Measurements from ENCODE around the gene TRAK1. TPM values are rescaled to one million over a fixed set of nuclear protein-coding genes. Genes with fewer than 3 reads are reported as not detected.

Gene TRAK1
- total and polyA plus RNA-seq, 2 of the 4 experiments (the other 2 are of a cell fraction), result 25.6 to 28.1 TPM

DNA sequence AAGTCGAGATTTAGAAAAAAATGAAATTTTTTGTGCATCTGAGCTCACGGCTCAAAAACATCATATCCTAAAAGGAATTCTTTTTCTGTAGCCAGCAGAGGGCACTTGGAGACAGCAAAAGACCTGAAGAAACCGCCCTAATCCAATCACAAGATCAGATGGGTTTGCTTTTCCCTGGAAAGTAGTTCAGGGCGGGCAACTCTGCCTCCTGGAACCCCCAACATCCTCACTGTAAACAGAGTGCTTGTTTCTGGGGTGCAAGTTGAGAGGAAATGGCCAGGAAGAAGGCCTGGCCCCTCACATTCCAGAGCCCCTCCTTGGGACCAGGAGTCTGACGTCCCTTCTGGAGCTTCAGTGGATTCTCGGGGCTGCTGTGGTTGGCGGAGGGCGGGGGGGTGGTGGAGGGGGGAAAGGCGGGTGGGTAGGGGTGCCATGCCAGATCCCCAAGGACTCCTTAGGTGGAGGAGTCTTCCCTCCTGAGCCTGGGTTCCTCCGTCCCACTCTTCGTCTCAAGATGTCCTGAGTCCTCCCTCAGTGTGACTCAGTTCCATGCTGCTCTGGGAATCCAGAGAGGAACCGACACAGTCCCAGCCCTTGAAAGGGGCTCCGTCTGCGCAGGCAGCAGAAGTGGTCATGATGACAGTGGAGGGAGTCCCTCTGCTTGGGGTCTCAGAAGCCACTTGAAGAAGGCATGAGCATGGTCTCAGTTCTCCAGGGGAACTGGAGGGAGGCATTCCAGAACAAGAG lies 139.0 kb downstream of the TRAK1 start (continued):
- TF ChIP-seq CEBPB (IDR thresholded peaks at IDR 0.05; ENCODE audit: low read depth, low read length) (no peak), NFE2L2 (IDR thresholded peaks at IDR 0.05; ENCODE audit: low read depth, low read length) (no peak)

DNA sequence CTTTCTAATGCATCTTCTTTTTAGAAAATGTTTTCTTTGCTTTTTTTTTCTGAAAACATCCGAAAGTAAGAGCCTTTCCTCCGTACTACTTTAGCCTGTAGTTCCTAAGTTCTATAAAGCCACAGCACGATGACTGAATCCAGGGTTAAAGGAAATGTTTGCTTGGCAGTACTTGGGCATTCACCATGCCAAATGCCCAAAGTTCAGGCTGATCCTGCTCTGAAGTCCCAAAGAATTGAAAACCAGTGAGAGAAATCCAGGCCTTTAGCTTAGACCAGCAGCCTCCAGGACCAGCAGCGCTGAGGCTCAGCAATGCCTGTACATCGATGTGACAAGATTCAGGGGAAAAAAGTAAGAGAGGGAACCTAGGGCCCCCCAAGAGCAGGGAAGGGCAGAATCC lies 139.7 kb downstream of the TRAK1 start:
- 90% methylated on average over 2 of the region's 5 CpGs; no CpG with 5 or more reads in 1 of the 2 experiments for WGBS, 2 experiments (ENCODE audit: extremely low coverage in 2 of 2, insufficient read length in 1 of 2)
- Histone ChIP-seq H2AK5ac (ENCODE audit: low read depth, low read length) (no peak overlapping the region), H3K4ac (ENCODE audit: low read depth, low read length) (no peak overlapping the region), H3K4me1 (ENCODE audit: control insufficient read depth, insufficient read depth, low read length) (peaks cover 2% of the 10 kb centered on the region; the same call in 1 of the 2 replicates), H4K91ac (ENCODE audit: insufficient read depth, low read depth, low read length) (no peak overlapping the region), H3K4me2 (ENCODE audit: low read depth, low read length) (no peak overlapping the region), H3K14ac (replicated peaks; ENCODE audit: low read depth, low read length) (no peak overlapping the region), H2AK9ac (replicated peaks; ENCODE audit: low read depth, low read length, poor library complexity) (no peak overlapping the region), H2BK20ac (ENCODE audit: low read depth, low read length) (no peak overlapping the region), H3K23ac (ENCODE audit: low read depth, low read length) (no peak overlapping the region), H3K36me3 (ENCODE audit: control insufficient read depth, insufficient read depth, low read length) (no peaks in the 10 kb centered on the region), H3K79me1 (ENCODE audit: low read depth in 1 of 2, low read length in 2 of 2) (no peaks in the 10 kb centered on the region), H2AFZ (replicated peaks; ENCODE audit: low read length, poor library complexity) (no peak overlapping the region), H4K8ac (ENCODE audit: low read depth in 2 of 2, low read length in 2 of 2) (no peak overlapping the region), H3K56ac (ENCODE audit: extremely low read depth, insufficient read depth, low read length) (no peak overlapping the region), H3K27ac (ENCODE audit: insufficient read depth, low read length) (no peak overlapping the region), H3K9me1 (ENCODE audit: insufficient read depth, low read length) (no peaks in the 10 kb centered on the region), H4K5ac (ENCODE audit: low read depth, low read length) (no peak overlapping the region), H3K9ac (ENCODE audit: low read depth, low read length) (no peak overlapping the region), H3K27me3 (ENCODE audit: control insufficient read depth, insufficient read depth, low read length) (peaks cover 15% of the 10 kb centered on the region; the same call in 1 of the 2 replicates), H2BK120ac (ENCODE audit: low read depth, low read length) (no peak overlapping the region), H2BK5ac (ENCODE audit: low read depth, low read length, poor library complexity, severe bottlenecking) (no peak overlapping the region), H4K20me1 (ENCODE audit: insufficient read depth, low read length) (no peaks in the 10 kb centered on the region), H3K9me3 (ENCODE audit: control insufficient read depth, insufficient read depth, low read length) (no peaks in the 10 kb centered on the region), H3K18ac (ENCODE audit: low read depth, low read length) (no peak overlapping the region), H3K4me3 (ENCODE audit: insufficient read depth, low read depth, low read length) (no peak overlapping the region), H2BK15ac (ENCODE audit: low read depth, low read length) (no peak overlapping the region)
- in situ Hi-C loops (cut with MboI; ENCODE audit: low sequenced_read_pairs) (loop anchor here (10.0 kb wide), 1 partner anchor 314 kb away; no protein-coding TSS in a partner anchor), intact Hi-C loops (cut with micrococcal nuclease) (loop anchor here (1.0 kb wide), 3 partner anchors 212 to 650 kb away; no protein-coding TSS in a partner anchor), dilution Hi-C loops (cut with HindIII; ENCODE audit: low sequenced_read_pairs, unreplicated experiment) (no loop called here)
- TF ChIP-seq MXI1 (IDR thresholded peaks at IDR 0.05; ENCODE audit: borderline replicate concordance, low read depth, low read length) (no peak), RAD21 (IDR thresholded peaks at IDR 0.05; ENCODE audit: low read length) (no peak), CEBPB (IDR thresholded peaks at IDR 0.05; ENCODE audit: low read depth, low read length) (no peak), BHLHE40 (IDR thresholded peaks at IDR 0.05; ENCODE audit: low read depth, low read length) (no peak), POLR2A (IDR thresholded peaks at IDR 0.05; ENCODE audit: low read depth, low read length) (no peak), MAFK (IDR thresholded peaks at IDR 0.05; ENCODE audit: low read depth, low read length) (no peak), FOS (IDR thresholded peaks at IDR 0.05; ENCODE audit: low read depth, low read length) (no peak), CHD1 (IDR thresholded peaks at IDR 0.05; ENCODE audit: low read depth, low read length) (no peak), NFE2L2 (IDR thresholded peaks at IDR 0.05; ENCODE audit: low read depth, low read length) (no peak), RFX5 (IDR thresholded peaks at IDR 0.05; ENCODE audit: low read depth, low read length) (no peak), SMC3 (IDR thresholded peaks at IDR 0.05; ENCODE audit: low read depth, low read length) (no peak), MAZ (IDR thresholded peaks at IDR 0.05; ENCODE audit: borderline replicate concordance, low read depth, low read length) (no peak), RCOR1 (IDR thresholded peaks at IDR 0.05; ENCODE audit: insufficient replicate concordance, low read length) (no peak)
- TF ChIP-seq, protein P1, sequence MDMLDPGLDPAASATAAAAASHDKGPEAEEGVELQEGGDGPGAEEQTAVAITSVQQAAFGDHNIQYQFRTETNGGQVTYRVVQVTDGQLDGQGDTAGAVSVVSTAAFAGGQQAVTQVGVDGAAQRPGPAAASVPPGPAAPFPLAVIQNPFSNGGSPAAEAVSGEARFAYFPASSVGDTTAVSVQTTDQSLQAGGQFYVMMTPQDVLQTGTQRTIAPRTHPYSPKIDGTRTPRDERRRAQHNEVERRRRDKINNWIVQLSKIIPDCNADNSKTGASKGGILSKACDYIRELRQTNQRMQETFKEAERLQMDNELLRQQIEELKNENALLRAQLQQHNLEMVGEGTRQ (IDR thresholded peaks at IDR 0.05; ENCODE audit: low read depth, low read length), result no peak
- TF ChIP-seq, protein P2, sequence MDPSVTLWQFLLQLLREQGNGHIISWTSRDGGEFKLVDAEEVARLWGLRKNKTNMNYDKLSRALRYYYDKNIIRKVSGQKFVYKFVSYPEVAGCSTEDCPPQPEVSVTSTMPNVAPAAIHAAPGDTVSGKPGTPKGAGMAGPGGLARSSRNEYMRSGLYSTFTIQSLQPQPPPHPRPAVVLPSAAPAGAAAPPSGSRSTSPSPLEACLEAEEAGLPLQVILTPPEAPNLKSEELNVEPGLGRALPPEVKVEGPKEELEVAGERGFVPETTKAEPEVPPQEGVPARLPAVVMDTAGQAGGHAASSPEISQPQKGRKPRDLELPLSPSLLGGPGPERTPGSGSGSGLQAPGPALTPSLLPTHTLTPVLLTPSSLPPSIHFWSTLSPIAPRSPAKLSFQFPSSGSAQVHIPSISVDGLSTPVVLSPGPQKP (IDR thresholded peaks at IDR 0.05; ENCODE audit: borderline replicate concordance, low read depth, low read length), result no peak
- no peak for ATAC-seq (ENCODE audit: low read depth)
- ChIA-PET CTCF (no interaction called here), POLR2A (ENCODE audit: unreplicated experiment) (no interaction called here)
- no TSS peak for BruUV-seq (replicated peaks)
- DNase-seq, result no peak
